ENCODE measurements around the gene KY. TPM values are rescaled to one million over a fixed set of nuclear protein-coding genes. Genes with fewer than 3 reads are reported as not detected.

Gene KY
- total and polyA plus RNA-seq, 2 of the 8 experiments (the other 6 are each of a cell fraction or from before 2014, with no cell fraction given), result not detected

GRCh38 chr3:134694946-134695543 is 44.2 kb upstream of the KY start:
- Histone ChIP-seq H3K79me2 (ENCODE audit: control insufficient read depth in 1 of 2, insufficient read depth in 2 of 2, low read length in 2 of 2) (no peaks in the 10 kb centered on the region), H4K91ac (replicated peaks; ENCODE audit: insufficient read length, low read length) (no peak overlapping the region), H2BK5ac (ENCODE audit: low read depth, low read length) (no peak overlapping the region), H2AK5ac (ENCODE audit: low read depth, low read length) (peak overlapping the region; percentile 28; the same call in 1 of the 2 replicates), H3K9me3 (ENCODE audit: insufficient read depth in 2 of 2, low read depth in 1 of 2, low read length in 1 of 2) (no peaks in the 10 kb centered on the region), H3K14ac (ENCODE audit: insufficient read length) (no peak overlapping the region), H3K4me3 (ENCODE audit: extremely low read depth in 1 of 4, insufficient read depth in 2 of 4, low read depth in 3 of 4, low read length in 4 of 4) (no peak overlapping the region), H3K4me2 (ENCODE audit: insufficient read depth in 1 of 2, low read depth in 2 of 2, low read length in 2 of 2) (no peak overlapping the region), H2BK15ac (ENCODE audit: low read length) (no peak overlapping the region), H2AFZ (ENCODE audit: low read length) (no peak overlapping the region), H4K20me1 (replicated peaks in 1 of 2; ENCODE audit: control insufficient read depth in 1 of 2, insufficient read depth in 2 of 2, low read length in 2 of 2) (peaks cover 0 to 5% of the 10 kb centered on the region in 2 experiments), H3K23ac (ENCODE audit: insufficient read length) (no peak overlapping the region), H3K56ac (replicated peaks; ENCODE audit: insufficient read length, low read depth, low read length) (no peak overlapping the region), H3K27me3 (replicated peaks in 1 of 4; ENCODE audit: control insufficient read depth in 3 of 4, extremely low read depth in 1 of 4, insufficient read depth in 3 of 4, low read length in 3 of 4) (peaks cover 30 to 62% (median 45%) of the 10 kb centered on the region in 4 experiments; a peak in 6 of 7 replicates), H4K8ac (ENCODE audit: extremely low read depth, insufficient read depth, low read length) (no peak overlapping the region), H3K36me3 (ENCODE audit: control insufficient read depth in 2 of 4, insufficient read depth in 4 of 4, low read length in 3 of 4) (no peaks in the 10 kb centered on the region), H2BK20ac (ENCODE audit: low read length) (no peak overlapping the region), H3K23me2 (ENCODE audit: low read depth, low read length) (no peaks in the 10 kb centered on the region), H3K4ac (replicated peaks; ENCODE audit: insufficient read length, low read depth, low read length) (no peak overlapping the region), H3K9ac (replicated peaks in 1 of 4; ENCODE audit: extremely low read depth in 1 of 4, low read depth in 3 of 4, low read length in 3 of 4) (no peak overlapping the region; a peak in 1 of 7 replicates), H3K27ac (ENCODE audit: low read depth, low read length) (no peak overlapping the region), H3K79me1 (ENCODE audit: low read depth, low read length) (no peaks in the 10 kb centered on the region), H2BK12ac (ENCODE audit: low read depth, low read length) (no peak overlapping the region), H4K5ac (ENCODE audit: insufficient read length, low read depth, low read length) (no peak overlapping the region), H3K18ac (ENCODE audit: extremely low read depth, low read length) (no peak overlapping the region), H2BK120ac (replicated peaks; ENCODE audit: low read depth, low read length) (no peak overlapping the region), H3K4me1 (replicated peaks in 1 of 4; ENCODE audit: control insufficient read depth in 3 of 4, insufficient read depth in 4 of 4, low read length in 3 of 4) (peaks cover 0 to 5% (median under 1%) of the 10 kb centered on the region in 4 experiments; a peak in 1 of 7 replicates)
- no peak for FAIRE-seq
- POLR2A ChIA-PET (ENCODE audit: partially characterized antibody), result no interaction called here
- 84% methylated on average over 6 of the region's 7 CpGs; no CpG with 5 or more reads in 1 of the 2 experiments for WGBS, 2 experiments (ENCODE audit: extremely low coverage in 1 of 2, insufficient coverage in 1 of 2, insufficient read length in 1 of 2, insufficient replicate concordance in 2 of 2, low coverage in 1 of 2, low lambda C conversion rate in 2 of 2, missing lambda C conversion rate in 1 of 2)
- DNase-seq (ENCODE audit: low read depth in 1 of 2, low spot score in 2 of 2), result no peak
- CTCF ChIA-PET (ENCODE audit: partially characterized antibody), result interaction anchor here (0.6 to 3.7 kb wide), 4 partner anchors 10 to 439 kb away, joined by 3 to 18 read pairs (median 4); no protein-coding TSS in a partner anchor

All from H1 (cell line).